SHP77 (cell line): Measurements from ENCODE around the gene RAE1.

ENCODE experiments used
- DNase-seq, 2 experiments: peaks; one replicate each; lab custom pipeline; 2025; lab: John Stamatoyannopoulos, UW

The RAE1 gene

DNA sequence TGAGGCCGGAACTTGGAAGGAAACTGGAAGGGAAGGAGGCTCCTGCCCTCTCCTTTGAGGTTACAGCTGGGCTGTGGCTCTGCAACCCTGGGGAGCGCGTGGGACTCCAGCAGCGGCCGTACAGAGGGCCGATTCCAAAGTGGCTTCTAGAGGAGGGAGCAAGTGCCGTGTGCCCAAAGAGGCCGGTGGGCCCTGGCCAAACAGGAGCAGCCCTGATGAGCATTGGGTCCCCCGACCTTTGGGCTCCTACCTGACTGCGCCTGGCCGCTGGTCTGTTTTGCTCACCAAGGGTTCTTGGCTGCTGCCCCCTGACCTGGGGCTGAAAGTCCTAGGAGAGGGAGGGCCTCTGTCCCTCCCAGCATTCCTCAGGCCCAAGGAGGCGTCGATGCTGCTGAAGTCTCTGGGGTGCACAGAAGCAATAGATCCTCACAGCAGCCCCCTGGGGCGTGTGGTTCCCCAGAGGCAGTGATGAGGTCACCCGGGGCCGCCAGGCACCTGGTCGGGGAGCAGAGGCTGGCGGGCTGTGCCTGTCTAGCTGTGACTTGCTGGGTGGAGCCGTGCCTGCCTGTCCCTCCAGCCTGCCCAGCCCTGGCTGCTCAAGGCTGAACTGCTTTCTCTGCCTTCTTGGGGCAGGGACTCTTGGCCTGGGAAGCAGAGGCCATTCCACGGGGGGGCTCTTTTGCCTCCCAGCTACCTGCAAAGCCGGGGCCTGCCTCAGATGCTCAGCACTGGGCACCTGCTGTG lies 49.9 kb downstream of the RAE1 start:
- no peak for DNase-seq

DNA sequence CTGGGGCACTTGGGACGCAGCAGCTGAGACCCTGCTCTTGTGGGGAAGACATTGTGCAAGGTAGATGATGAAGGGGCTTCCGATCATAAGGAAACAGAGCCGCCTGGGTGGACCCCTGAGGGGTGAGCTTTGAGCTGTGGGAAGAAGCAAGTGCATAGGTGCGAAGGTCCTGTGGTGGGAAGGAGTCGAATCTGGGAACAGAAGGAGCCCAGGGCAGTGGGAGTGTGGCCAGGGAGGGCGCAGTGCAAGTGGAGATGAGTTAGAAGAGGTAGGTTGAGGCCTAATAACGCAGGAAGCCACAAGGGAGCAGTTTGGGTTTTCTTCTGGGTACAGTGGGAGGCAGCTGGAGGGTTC lies 50.5 kb downstream of the RAE1 start:
- no peak for DNase-seq

DNA sequence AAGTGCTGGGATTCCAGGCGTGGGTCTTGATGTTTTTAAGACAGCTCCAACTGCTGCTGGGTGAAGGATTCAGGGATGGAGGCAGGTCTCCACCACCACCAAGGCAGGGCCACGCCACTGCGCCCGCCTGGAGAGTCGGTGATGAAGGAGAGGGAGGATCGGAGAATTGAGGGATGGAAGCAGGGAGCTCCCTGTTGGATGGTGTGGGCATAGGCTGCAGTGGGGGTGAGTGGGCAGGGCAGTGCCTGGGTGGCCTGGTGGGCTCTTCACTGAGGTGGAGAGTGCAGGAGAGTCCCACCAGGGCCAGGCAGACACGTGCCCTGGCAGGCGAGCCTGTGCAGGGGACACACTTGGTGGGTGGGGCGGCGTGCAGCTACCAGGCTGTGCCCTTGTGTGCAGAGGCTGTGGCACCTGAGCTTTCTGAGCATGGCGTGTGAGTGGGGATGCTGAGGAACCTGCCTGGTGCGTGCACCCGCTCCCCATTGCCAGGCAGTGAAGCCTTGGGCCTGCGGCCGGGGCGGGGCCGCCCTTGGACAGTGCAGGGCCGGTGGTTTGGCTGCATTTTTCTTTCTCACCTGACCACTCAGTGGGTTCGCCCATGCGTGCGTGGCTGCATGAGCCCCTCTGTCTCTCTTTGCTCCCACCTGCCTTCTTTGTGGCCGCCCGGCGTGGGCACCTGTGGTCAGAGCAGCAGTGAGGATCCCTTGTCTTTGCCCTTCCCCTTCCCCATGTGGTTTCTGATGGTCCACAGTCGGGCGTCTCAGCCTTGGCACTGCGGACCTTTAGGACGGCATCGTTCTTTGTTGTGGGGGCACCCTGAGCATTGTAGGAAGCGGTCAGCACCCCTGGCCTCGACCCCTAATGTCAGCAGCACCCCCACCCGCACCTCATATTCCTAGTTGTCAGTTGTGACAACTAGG lies 51.4 kb downstream of the RAE1 start:
- no peak for DNase-seq

DNA sequence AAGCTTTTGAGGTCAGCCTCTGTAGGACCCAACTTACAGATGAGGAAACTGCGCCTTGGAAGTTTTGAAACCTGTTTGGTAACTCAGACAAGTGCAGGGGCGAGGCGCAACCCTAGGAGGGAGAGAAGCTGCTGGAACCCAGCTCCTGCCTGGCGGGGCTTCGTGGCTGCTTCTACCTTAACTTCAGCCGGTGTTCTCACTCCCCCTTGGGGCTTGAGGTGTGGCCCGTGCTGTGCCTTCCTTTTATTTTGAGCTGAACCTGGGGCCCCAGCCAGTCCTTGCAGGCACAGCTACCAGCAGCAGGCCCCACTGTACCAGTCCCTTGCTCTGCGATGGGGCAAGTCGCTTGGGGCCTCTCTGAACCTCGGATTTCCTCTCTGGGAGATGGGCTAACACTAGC lies 52.2 kb downstream of the RAE1 start:
- DNase-seq, result no peak

GRCh38 chr20:57404006-57404405 lies 53.0 kb downstream of the RAE1 start:
- no peak for DNase-seq

- no peak for DNase-seq
Measured at GRCh38 chr20:57404419-57405072, 53.5 kb downstream of the RAE1 start.

GRCh38 chr20:57405236-57406016 lies 54.4 kb downstream of the RAE1 start:
- no peak for DNase-seq

DNA sequence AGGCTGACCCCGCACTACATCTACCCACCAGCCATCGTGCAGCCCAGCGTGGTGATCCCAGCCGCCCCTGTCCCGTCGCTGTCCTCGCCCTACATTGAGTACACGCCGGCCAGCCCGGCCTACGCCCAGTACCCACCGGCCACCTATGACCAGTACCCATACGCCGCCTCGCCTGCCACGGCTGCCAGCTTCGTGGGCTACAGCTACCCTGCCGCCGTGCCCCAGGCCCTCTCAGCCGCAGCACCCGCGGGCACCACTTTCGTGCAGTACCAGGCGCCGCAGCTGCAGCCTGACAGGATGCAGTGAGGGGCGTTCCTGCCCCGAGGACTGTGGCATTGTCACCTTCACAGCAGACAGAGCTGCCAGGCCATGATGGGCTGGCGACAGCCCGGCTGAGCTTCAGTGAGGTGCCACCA lies 56.5 kb downstream of the RAE1 start:
- no peak for DNase-seq

DNA sequence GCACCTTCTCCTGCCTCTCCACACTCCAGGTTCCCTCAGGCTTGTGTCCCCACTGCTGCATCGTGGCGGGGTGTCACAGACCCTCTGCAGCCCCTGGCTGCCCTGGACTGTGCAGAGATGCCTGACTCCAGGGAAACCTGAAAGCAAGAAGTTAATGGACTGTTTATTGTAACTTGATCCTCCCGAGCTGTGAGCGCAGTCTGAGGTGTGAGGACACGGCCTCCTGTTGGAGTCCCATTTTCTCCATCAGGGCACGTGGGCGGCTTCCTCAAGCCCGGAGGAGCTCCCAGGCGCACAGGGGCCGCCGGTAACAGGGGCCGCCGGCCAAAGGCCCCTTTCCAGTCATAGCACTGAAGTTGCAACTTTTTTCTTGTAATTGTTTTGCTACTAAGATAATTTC lies 57.1 kb downstream of the RAE1 start:
- no peak for DNase-seq

DNA sequence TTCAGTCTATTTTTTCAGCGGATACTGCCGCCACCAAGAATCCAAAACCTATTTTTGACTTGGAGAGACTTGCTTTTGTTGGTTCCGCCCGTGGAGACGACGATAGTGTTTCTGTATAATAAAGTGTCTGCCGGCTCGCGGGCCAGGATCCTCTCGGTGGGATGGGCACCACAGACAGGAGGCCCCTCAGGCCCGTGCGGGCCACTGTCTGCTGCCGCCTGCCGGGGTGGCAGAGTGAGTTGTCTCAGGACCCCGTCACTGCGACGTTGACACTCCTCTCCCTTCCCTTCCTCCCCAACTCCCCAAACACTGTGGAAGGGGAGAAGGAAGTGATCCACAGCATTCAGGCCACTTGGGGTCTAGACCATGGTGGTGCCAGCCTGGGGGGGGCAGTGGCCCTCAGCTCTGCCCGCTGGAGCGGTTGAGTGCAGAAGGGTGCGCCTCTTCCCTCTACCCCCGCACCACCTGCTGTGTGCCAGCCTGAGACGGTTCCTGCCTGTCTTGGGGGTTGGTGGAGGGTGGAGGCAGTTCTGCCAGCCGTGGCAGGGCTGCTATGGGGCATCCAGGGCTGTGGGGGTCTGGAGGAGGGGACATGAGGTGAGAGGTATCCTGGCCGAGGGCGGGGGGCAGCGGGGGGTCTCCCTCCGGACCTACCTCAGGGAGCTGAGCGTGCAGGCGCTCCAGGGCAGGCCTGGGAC lies 57.6 kb downstream of the RAE1 start:
- DNase-seq, result no peak

DNA sequence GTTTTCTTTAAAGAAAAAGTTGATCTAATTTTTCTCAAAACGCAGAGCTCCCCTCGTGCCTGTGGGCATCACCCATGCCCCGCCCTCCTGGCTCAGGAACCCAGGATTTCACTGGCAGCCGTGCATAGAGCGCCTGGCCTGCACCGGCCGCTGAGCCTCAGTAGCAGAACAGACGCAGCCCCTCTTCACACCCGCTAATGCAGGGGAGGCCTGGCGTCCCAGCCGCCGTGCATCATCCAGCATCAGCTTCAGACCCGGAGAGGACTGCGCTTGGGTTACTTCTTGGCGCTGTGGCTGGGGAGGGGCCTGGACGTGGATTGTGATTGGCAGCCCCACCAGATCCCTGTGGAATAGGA lies 58.2 kb downstream of the RAE1 start:
- no peak for DNase-seq

GRCh38 chr20:57409672-57410397 lies 58.8 kb downstream of the RAE1 start:
- DNase-seq, result no peak

- DNase-seq, result no peak
Measured at GRCh38 chr20:57410398-57410920, 59.4 kb downstream of the RAE1 start.

DNA sequence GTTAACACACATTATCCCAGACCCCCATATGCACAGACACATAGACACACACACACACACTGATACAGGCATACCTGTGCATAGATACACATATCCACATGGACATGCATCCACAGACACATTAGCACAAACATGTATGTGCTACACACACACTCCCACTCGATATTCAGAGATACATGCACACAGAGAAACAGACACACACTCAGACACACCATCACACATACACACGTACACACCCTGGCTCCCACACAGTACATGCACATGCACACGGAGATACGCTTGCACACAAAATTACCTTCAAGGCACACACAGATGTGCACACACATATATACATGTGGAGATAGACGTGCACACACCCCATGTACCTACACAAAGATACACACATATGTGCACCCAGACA lies 59.9 kb downstream of the RAE1 start:
- DNase-seq, result no peak

GRCh38 chr20:57411406-57412283 lies 60.6 kb downstream of the RAE1 start:
- no peak for DNase-seq

GRCh38 chr20:57412347-57413029 lies 61.4 kb downstream of the RAE1 start:
- DNase-seq, result no peak

DNA sequence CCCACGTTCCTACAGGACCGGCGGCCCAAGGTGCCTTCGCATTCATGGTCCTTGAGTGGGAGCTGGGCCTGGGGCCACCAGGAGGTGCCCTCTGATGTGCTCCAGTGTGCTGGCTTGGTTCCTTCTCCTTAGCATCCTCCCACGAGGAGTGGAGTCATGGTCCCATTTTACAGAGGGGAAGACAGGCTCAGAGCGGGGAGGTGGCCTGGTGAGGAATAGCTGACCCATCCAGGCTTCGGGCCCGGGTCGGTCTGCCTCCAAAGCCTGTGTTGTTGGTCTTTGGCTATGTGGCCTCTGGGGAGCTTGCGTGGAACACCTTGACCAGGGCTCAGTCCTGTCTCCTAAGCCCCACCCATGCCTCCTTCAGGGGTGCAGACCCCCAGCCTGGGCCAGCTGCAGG lies 62.9 kb downstream of the RAE1 start:
- DNase-seq, result no peak

DNA sequence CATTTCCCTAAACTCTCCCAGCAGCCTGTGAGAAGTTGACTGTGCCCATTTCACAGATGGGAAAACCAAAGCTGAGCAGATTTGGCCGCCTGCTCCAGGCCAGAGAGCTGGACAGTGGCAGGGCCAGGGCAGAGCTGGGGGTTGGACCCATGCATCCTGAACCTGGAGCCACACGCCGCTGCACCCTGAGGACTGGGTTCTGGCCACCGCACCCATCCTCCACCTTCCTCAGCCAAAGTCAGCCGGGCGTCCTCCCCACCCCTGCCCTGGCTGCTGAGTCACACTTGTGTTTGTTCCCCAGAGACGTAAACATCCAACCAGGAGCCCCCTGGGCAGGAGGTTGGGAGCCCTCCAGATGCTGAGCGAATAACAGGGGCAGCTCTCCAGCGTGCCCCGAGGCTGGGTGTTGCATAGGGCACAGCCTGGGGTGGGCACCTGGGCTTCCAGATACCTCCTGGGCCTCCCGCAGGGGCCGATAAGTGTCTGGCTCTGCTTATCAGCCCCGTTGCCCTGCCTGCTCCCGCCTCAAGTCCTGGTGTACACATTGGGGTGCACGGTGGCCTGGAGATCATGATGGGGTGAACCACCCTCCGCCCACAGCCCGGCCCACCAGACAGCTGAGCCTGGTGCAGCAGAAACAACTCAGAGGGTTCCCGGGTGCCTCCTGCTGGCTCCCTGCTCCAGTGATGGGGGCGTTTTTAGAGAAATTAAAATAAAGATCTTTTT lies 64.0 kb downstream of the RAE1 start:
- DNase-seq, result no peak
